Caco-2 (cell line): ENCODE results near the gene C5AR2. TPM values are rescaled to one million over a fixed set of nuclear protein-coding genes. Genes with fewer than 3 reads are reported as not detected.
"Not testable (repeated sequence)": the region's sequence is repeated elsewhere in the genome, so short reads cannot be mapped to it uniquely, and the experiment has no call there.

Source experiments
- BruUV-seq: library from RNA; stranded (reverse); fragments of 400-500 nt; replicated peaks from 2 replicates; lab custom pipeline; 2021; lab: Mats Ljungman, UMichigan
- CTCF ChIA-PET: fragments of 300-600 bp; sonication (Branson Sonifier 250); formaldehyde crosslinking; loops from one replicate; lab custom pipeline; 2022; ENCODE audit warnings: antibody characterized with exemption; lab: Charles Lee
- POLR2A ChIA-PET: fragments of 300-600 bp; sonication (Branson Sonifier 250); formaldehyde crosslinking; loops from one replicate; lab custom pipeline; 2022; ENCODE audit warnings: antibody characterized with exemption; lab: Charles Lee
- DNase-seq, 2 experiments: peaks; one replicate each; pipeline versions ENCODE4 v3.0.0 to v3.0.0-alpha.2; 2020 to 2022
- H3K27me3 ChIP-seq: replicated peaks from 2 replicates; pipeline ENCODE4 v1.6.0; 2011; ENCODE audit warnings: low read length; ENCODE audit not compliant: control insufficient read depth, insufficient read depth
- H3K36me3 ChIP-seq: 2 replicates; pipeline ENCODE4 v1.5.1; 2011; ENCODE audit warnings: low read length; ENCODE audit not compliant: control insufficient read depth, insufficient read depth
- H3K4me1 ChIP-seq: fragments of 250-450 bp; sonication (Bioruptor Pico); 2 replicates; pipeline ENCODE4 v1.5.1; 2020; ENCODE audit warnings: mild to moderate bottlenecking
- H3K4me3 ChIP-seq: 2 replicates; pipeline ENCODE4 v1.5.1; 2011; ENCODE audit warnings: low read depth, mild to moderate bottlenecking, control low read depth, low read length
- H3K9me3 ChIP-seq: fragments of 250-450 bp; sonication (Bioruptor Pico); 2 replicates; pipeline ENCODE4 v1.5.1; 2020; ENCODE audit warnings: mild to moderate bottlenecking, moderate library complexity
- H3K27ac Mint-ChIP-seq: one replicate; pipeline ENCODE4 v1.8.0; 2022; ENCODE audit warnings: mixed read lengths; ENCODE audit not compliant: unreplicated experiment
- H3K27me3 Mint-ChIP-seq: one replicate; pipeline ENCODE4 v1.8.0; 2022; ENCODE audit warnings: mixed read lengths; ENCODE audit not compliant: insufficient read depth, unreplicated experiment
- H3K36me3 Mint-ChIP-seq: one replicate; pipeline ENCODE4 v1.8.0; 2022; ENCODE audit warnings: mild to moderate bottlenecking, mixed read lengths; ENCODE audit not compliant: insufficient read depth, unreplicated experiment
- H3K4me1 Mint-ChIP-seq: one replicate; pipeline ENCODE4 v1.8.0; 2022; ENCODE audit warnings: low read depth, mixed read lengths; ENCODE audit not compliant: unreplicated experiment
- H3K4me3 Mint-ChIP-seq: one replicate; pipeline ENCODE4 v1.8.0; 2022; ENCODE audit warnings: mild to moderate bottlenecking, moderate library complexity, mixed read lengths; ENCODE audit not compliant: unreplicated experiment
- H3K9me3 Mint-ChIP-seq: one replicate; pipeline ENCODE4 v1.8.0; 2022; ENCODE audit warnings: mixed read lengths; ENCODE audit not compliant: unreplicated experiment
- CTCF ChIP-seq, 2 experiments: fragments of 200-600 bp in 1 of 2; IDR thresholded peaks; 1 replicate in 1 of 2; 2 replicates in 1 of 2; pipeline versions ENCODE4 v1.5.1 to v1.8.0; 2011 to 2022; ENCODE audit warnings: antibody characterized with exemption in 1 of 2, control low read depth in 1 of 2, inconsistent platforms in 1 of 2, low read depth in 1 of 2, low read length in 1 of 2, mild to moderate bottlenecking in 1 of 2, moderate library complexity in 1 of 2; ENCODE audit not compliant: insufficient read depth in 1 of 2, severe bottlenecking in 1 of 2, unreplicated experiment in 1 of 2
- intact Hi-C: fragments of 100-400 bp; cut with micrococcal nuclease; formaldehyde crosslinking; loops from one replicate; pipeline ENCODE4 v1.10.0; 2022; ENCODE audit not compliant: unreplicated experiment
- total RNA-seq: library from RNA; stranded (reverse); gene quantifications from 2 replicates; pipeline ENCODE4 v1.2.3, GENCODE V29; 2022

Gene C5AR2
- total RNA-seq, 1 experiment from 2014 or later, result not detected

GRCh38 chr19:47358936-47359335 lies 27.0 kb downstream of the C5AR2 start:
- no peaks in the 10 kb centered on the region for H3K9me3 ChIP-seq
- CTCF ChIA-PET, result interaction anchor here (1.4 kb wide), 1 partner anchor 10 kb away, joined by 8 read pairs; the partner anchor contains the start of gene DHX34
- no peaks in the 10 kb centered on the region for H3K27me3 ChIP-seq
- no peaks in the 10 kb centered on the region for H3K4me1 ChIP-seq
- Mint-ChIP-seq H3K4me1 (no peaks in the 10 kb centered on the region), H3K36me3 (peaks cover 97% of the 10 kb centered on the region), H3K9me3 (no peaks in the 10 kb centered on the region), H3K27ac (no peak overlapping the region), H3K4me3 (no peak overlapping the region), H3K27me3 (no peaks in the 10 kb centered on the region)
- peaks cover 6% of the 10 kb centered on the region for H3K36me3 ChIP-seq
- no TSS peak for BruUV-seq
- intact Hi-C loops, result no loop called here
- H3K4me3 ChIP-seq, result no peak overlapping the region
- no peak for DNase-seq
- POLR2A ChIA-PET, result no interaction called here
- no peak for TF ChIP-seq CTCF (IDR thresholded peaks at IDR 0.05; ENCODE audit: insufficient read depth in 1 of 2, low read depth in 1 of 2, low read length in 1 of 2, severe bottlenecking in 1 of 2, unreplicated experiment in 1 of 2)

DNA sequence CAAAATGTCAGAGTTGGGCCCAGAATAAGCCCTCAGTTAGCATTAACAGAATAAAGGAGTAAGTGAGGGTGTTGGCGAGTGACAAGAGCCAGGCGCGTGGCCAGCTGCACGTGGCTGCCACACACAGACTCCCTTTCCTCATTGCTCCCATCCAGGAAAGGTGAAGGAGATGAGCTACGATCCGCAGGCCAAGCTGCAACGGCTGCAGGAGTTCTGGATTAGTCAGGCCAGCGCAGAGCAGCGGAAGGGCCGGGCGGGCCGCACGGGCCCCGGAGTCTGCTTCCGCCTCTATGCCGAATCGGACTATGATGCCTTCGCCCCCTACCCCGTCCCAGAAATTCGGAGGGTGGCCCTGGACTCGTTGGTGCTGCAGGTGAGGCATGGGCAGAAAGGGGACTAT lies 30.3 kb downstream of the C5AR2 start:
- Histone ChIP-seq H3K27me3 (no peaks in the 10 kb centered on the region), H3K9me3 (no peaks in the 10 kb centered on the region), H3K4me1 (no peaks in the 10 kb centered on the region), H3K4me3 (no peak overlapping the region), H3K36me3 (peaks cover 2% of the 10 kb centered on the region; the same call in 1 of the 2 replicates)
- Mint-ChIP-seq H3K27me3 (no peaks in the 10 kb centered on the region), H3K27ac (no peak overlapping the region), H3K36me3 (peaks cover 96% of the 10 kb centered on the region), H3K4me1 (no peaks in the 10 kb centered on the region), H3K9me3 (no peaks in the 10 kb centered on the region), H3K4me3 (no peak overlapping the region)
- BruUV-seq, result no TSS peak
- POLR2A ChIA-PET, result no interaction called here
- CTCF ChIA-PET, result interaction anchor here (0.6 to 1.6 kb wide), 2 partner anchors 13 to 53 kb away, joined by 5 to 7 read pairs; partner anchors contain the start of gene DHX34
- TF ChIP-seq CTCF (IDR thresholded peaks at IDR 0.05; ENCODE audit: insufficient read depth in 1 of 2, low read depth in 1 of 2, low read length in 1 of 2, severe bottlenecking in 1 of 2, unreplicated experiment in 1 of 2), result no peak
- intact Hi-C loops, result no loop called here
- no peak for DNase-seq

DNA sequence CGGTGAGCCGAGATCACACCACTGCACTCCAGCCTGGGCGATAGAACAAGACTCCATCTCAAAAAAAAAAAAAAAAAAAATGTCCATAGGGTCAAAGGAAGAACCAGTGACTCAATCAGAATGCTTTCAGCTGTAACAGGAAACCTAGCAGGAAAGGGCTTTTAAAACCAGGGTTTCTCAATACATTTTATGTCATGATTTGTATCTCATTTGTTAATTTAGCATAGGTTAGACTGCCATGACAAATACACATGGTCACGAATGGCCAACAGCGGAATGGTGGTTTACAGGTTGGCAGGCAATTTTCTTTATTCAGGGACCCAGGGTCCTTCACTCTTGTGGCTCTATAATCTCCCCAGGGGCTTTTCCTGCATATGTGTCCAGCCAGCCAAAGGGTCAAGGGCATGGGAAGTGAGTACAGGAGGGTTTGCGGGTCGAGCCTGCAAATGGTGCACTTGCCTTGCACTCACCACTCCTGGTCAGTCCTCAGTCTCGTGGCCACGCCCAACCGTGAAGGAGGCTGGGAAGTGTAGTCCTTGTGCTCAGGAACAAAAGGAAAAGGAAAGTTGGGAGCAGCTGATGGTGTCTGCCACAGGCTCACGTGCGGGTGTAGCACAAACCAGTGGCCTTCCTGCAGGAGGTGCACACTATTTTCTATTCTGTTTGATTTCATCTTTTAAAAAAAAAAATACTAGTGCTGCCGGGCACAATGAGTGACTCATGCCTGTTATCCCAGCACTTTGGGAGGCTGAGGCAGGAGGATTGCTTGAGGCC lies 32.0 kb downstream of the C5AR2 start:
- peaks cover 95% of the 10 kb centered on the region for H3K36me3 Mint-ChIP-seq
- Histone ChIP-seq H3K27me3 (no peaks in the 10 kb centered on the region), H3K36me3 (peaks cover 2% of the 10 kb centered on the region; the same call in 1 of the 2 replicates), H3K9me3 (no peaks in the 10 kb centered on the region), H3K4me1 (no peaks in the 10 kb centered on the region), H3K4me3 (no peak overlapping the region)
- TF ChIP-seq CTCF (IDR thresholded peaks at IDR 0.05; ENCODE audit: insufficient read depth in 1 of 2, low read depth in 1 of 2, low read length in 1 of 2, severe bottlenecking in 1 of 2, unreplicated experiment in 1 of 2), result no peak
- ChIA-PET POLR2A (no interaction called here), CTCF (interaction anchor here (0.6 kb wide), 1 partner anchor 15 kb away, joined by 4 read pairs; no protein-coding TSS in a partner anchor)
- no peaks in the 10 kb centered on the region for H3K27me3 Mint-ChIP-seq
- peak in 1 of 2 experiments; percentile 25 for DNase-seq
- no peak overlapping the region for H3K4me3 Mint-ChIP-seq
- H3K9me3 Mint-ChIP-seq, result no peaks in the 10 kb centered on the region
- intact Hi-C loops, result no loop called here
- H3K4me1 Mint-ChIP-seq, result no peaks in the 10 kb centered on the region
- BruUV-seq, result no TSS peak
- H3K27ac Mint-ChIP-seq, result no peak overlapping the region

DNA sequence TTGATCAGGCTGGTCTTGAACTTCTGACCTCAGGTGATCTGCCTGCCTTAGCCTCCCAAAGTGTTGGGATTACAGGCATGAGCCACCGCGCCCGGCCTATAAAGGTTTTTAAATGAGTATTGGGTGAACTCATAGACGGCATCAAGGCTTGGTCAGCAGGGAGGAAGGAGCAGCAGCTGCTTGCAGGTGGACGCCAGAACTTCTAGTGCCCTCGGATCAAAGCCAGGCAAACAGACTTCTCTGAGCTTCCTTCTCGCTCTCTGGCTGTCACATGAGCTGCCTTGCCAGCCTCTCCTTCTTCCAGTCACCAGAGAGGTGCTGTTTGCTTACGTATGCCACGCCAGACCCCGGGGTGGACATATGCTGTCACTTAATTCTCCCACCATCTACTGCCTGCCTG lies 33.5 kb downstream of the C5AR2 start:
- H3K27me3 ChIP-seq, H3K27ac Mint-ChIP-seq, BruUV-seq, H3K4me3 Mint-ChIP-seq, H3K27me3 Mint-ChIP-seq, H3K4me1 Mint-ChIP-seq, H3K36me3 ChIP-seq, H3K9me3 ChIP-seq, H3K9me3 Mint-ChIP-seq, H3K4me1 ChIP-seq, intact Hi-C loops, H3K4me3 ChIP-seq, DNase-seq: not testable (repeated sequence)
- peaks cover 96% of the 10 kb centered on the region for H3K36me3 Mint-ChIP-seq
- CTCF ChIA-PET, result interaction anchor here (0.5 kb wide), 1 partner anchor 63 kb away, joined by 3 read pairs; no protein-coding TSS in a partner anchor
- POLR2A ChIA-PET, result interaction anchor here (0.6 kb wide), 1 partner anchor 302 kb away, joined by 3 read pairs; no protein-coding TSS in a partner anchor
